Activated naive CD4-positive, alpha-beta T cell treated with anti-CD3 and anti-CD28 coated beads, Interleukin-2, amount 10 ng/mL, durations not matched to agents 5 hours and 36 hours (primary cell): ENCODE measurements around the gene ACYP2. TPM values are rescaled to one million over a fixed set of nuclear protein-coding genes. Genes with fewer than 3 reads are reported as not detected.

ENCODE experiments used
- total RNA-seq, 2 experiments: library from RNA; stranded (reverse); gene quantifications; one replicate each; pipeline ENCODE4 v1.2.3, GENCODE V29; 2021

ACYP2 gene
- 10 to 100 TPM; 15.7 to 16.0 TPM for total RNA-seq

DNA sequence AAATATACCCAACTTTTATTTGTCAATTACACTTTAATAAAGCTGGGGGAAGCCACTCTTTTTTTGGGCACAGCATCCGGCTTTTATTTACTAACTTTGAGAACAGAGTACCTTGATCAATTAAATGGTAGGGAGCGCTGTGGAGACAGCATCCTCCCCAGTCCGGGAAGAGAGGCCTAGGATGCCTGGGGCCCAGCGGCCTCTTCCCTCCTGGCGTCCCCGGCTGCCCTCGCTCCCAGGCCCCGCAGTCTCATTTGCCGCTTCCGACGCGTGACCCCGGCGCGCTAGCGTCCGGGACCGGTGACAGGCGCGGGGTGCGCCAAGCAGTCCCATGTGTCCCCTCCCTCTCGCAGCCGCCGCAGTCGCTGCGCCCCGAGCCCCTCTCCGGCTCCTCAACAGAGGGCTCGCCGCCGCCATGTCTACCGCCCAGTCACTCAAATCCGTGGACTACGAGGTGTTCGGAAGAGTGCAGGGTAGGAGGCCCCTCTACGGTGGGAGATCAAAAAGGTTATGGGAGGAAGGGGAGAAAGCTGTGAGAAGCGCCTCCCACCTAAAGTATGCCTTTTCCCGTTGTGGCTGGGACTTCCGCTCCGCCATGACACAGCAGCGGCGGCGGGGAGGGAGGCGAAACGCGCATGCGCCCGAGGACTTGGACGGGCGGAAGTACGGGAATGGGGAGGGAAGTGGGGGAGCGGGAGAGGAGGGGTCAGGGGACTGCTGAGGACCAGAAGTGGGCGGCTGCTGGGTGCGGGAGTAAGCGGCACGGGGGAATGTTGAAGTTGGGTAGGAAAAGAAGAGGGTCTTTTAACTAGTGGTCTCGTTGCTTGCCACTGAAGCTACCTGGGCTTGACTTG lies at the start of gene ACYP2:
Gene ACYP2 (plus strand): TSS at position 332 of the 854 bp plus-strand sequence.

DNA sequence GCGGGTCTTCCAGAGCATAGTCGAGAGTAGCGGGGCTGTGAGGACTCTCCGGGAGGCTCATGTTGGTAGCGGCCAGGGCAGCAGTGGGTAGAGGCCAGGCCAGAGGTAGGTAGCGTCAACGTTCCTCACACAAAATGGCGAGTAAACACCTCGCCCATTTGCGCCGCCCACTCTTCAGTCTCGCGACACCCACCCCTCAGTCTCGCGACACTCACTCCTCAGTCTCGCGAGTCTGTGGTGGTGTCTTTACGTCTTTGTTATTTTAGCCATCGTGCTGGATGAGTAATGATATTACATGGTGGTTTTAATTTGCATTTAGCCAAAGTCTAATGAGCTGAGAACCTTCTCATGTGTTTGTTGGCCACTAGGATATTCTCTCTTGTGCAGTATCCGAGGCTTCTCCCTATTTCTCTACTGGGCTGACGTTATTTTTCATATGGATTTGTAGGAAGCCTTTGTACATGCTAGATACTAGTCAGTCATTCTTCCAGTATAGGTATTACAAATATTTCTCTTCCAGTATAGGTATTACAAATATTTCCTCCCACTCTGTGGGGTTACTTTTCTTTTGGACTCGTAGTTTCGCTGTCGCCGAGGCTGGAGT lies 140.8 kb downstream of the ACYP2 start, which contains the start of gene TSPYL6:
Gene TSPYL6 (minus strand): TSS at position 139 of the 604 bp plus-strand sequence. CDS start 78 bp downstream, at position 61.

Other genes starting within 250 kb of the ACYP2 start
- 10 to 100 TPM; 45.0 to 47.6 TPM for gene PSME4, start 144.6 kb upstream of the ACYP2 start, total RNA-seq
- not detected for gene TSPYL6, start 140.6 kb downstream of the ACYP2 start, total RNA-seq